SU-DHL-6 (cell line): Measurements from ENCODE around the gene ANGPTL2.

ENCODE experiments used
- CTCF ChIP-seq: fragments of 200-600 bp; sonication (generic); IDR thresholded peaks from one replicate; pipeline ENCODE4 v1.5.1; 2017; ENCODE audit warnings: antibody characterized with exemption, mild to moderate bottlenecking, low read length, moderate library complexity; ENCODE audit not compliant: insufficient read depth, poor library complexity, severe bottlenecking
- EZH2phosphoT487 ChIP-seq: fragments of 200-600 bp; sonication (generic), shearing (Covaris generic); conservative IDR thresholded peaks from 2 replicates; pipeline ENCODE4 v1.6.1; 2018; ENCODE audit warnings: mild to moderate bottlenecking, antibody characterized with exemption, low read length, moderate library complexity, mixed read lengths

DNA sequence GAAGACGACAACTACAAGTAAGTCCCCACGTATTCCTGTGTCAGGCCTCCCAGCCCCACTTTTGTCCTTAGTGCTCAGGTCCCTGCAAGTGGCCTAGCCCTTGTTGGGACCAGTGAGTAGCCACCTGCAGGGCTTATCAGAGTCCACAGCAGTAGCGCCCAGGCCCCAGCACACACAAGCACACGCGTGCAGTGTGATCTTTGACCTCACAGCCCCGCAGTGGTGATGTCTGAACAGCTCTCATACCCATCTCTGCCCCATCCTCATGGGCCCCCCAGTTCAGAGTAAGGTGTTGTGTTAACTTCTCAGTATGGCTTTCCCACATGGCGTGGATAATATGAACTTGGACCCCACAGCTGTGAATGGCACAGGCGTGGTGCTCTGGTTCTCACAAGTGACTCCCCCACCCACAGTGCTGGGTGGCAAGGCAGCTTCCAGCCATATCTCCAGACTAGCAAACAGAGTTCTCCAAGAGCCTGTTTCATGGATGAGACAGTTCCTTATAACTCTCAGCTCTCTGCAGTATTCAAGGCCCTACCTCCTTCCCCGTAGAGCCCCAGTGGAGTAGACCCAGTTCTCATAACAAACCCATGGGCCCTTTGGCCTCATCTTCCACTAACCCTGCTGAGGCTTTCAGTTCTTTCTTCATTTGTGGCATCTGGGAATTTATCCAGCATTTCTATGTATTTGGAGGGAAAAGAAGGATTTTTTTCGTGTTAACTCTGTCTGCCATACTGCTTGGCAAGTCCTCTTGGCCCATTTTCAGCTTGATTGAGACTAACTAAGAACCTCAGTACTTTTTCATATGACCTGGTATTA, 46.5 kb upstream of the ANGPTL2 start:
- TF ChIP-seq CTCF (no peak), EZH2phosphoT487 (no peak)
